Muscle of arm (tissue), 12 donors: Measurements from ENCODE around the gene EAF2. TPM values are rescaled to one million over a fixed set of nuclear protein-coding genes. Genes with fewer than 3 reads are reported as not detected.
"Not testable (repeated sequence)": the region's sequence is repeated elsewhere in the genome, so short reads cannot be mapped to it uniquely, and the experiment has no call there.

Experiments used
- DNase-seq: peaks from one replicate; pipeline ENCODE4 v3.0.0-alpha.2; 2013
- polyA plus RNA-seq, 12 donors: library from polyadenylated mRNA; unstranded; fragments of 120-200 nt; gene quantifications; one replicate each; pipeline ENCODE4 v1.2.1, GENCODE V29; 2013; ENCODE audit not compliant: insufficient read length in 12 of 12

Gene EAF2
- polyA plus RNA-seq, 12 donors = 5.7 to 19.5 (median 9.7) TPM; not detected in 1

GRCh38 chr3:121857778-121858177, 22.8 kb downstream of the EAF2 start:
- not testable (repeated sequence) for DNase-seq

GRCh38 chr3:121863247-121863646, 28.2 kb downstream of the EAF2 start:
- not testable (repeated sequence) for DNase-seq

GRCh38 chr3:121863801-121864200, 28.8 kb downstream of the EAF2 start:
- DNase-seq = no peak

GRCh38 chr3:121869736-121870135, 34.7 kb downstream of the EAF2 start:
- DNase-seq = no peak

- no peak for DNase-seq
Measured at GRCh38 chr3:121870717-121871116, 35.7 kb downstream of the EAF2 start.

GRCh38 chr3:121871430-121871829, 36.4 kb downstream of the EAF2 start:
- DNase-seq = no peak

GRCh38 chr3:121878411-121878810, 43.4 kb downstream of the EAF2 start:
- DNase-seq = no peak

GRCh38 chr3:121883507-121883906, 48.5 kb downstream of the EAF2 start:
- no peak for DNase-seq

- no peak for DNase-seq
Measured at GRCh38 chr3:121885386-121885785, 50.4 kb downstream of the EAF2 start.

GRCh38 chr3:121894301-121894990, 59.4 kb downstream of the EAF2 start, which contains the start of gene SLC15A2:
Gene SLC15A2, plus strand, starts transcription at chr3:121894401. Its CDS starts 76 bp downstream, at chr3:121894477.
- DNase-seq = peak; percentile 53

GRCh38 chr3:121895121-121895520, 60.1 kb downstream of the EAF2 start:
- no peak for DNase-seq

GRCh38 chr3:121895736-121896135, 60.7 kb downstream of the EAF2 start:
- DNase-seq = no peak

- DNase-seq = no peak
Measured at GRCh38 chr3:121896823-121897222, 61.8 kb downstream of the EAF2 start.

GRCh38 chr3:121897296-121897695, 62.3 kb downstream of the EAF2 start:
- no peak for DNase-seq

- DNase-seq = no peak
Measured at GRCh38 chr3:121913305-121913990, 78.4 kb downstream of the EAF2 start.

- DNase-seq = no peak
Measured at GRCh38 chr3:121914081-121914998, 79.3 kb downstream of the EAF2 start.

GRCh38 chr3:121916189-121916588, 81.2 kb downstream of the EAF2 start:
- no peak for DNase-seq

- no peak for DNase-seq
Measured at GRCh38 chr3:121918779-121919483, 83.9 kb downstream of the EAF2 start.

- no peak for DNase-seq
Measured at GRCh38 chr3:121924734-121925133, 89.7 kb downstream of the EAF2 start.

GRCh38 chr3:121926380-121926779, 91.4 kb downstream of the EAF2 start:
- no peak for DNase-seq
